HFF-Myc (cell line): ENCODE results near the gene AGAP1.
A peak's percentile ranks its signal among the peaks of the same experiment; 100 is the strongest.

Experiments
- DNase-seq: peaks from one replicate; pipeline ENCODE4 v3.0.0-alpha.2; 2011; ENCODE audit warnings: low read depth; ENCODE audit errors: extremely low read depth
- H3K4me3 ChIP-seq: replicated peaks from 2 replicates; pipeline ENCODE4 v1.5.1; 2011; ENCODE audit warnings: low read depth, mild to moderate bottlenecking, control low read depth, low read length
- TF ChIP-seq, protein P1 (sequence below): IDR thresholded peaks from 2 replicates; pipeline ENCODE4 v1.5.1; 2012; ENCODE audit warnings: mild to moderate bottlenecking, low read depth, low read length, control low read depth; ENCODE audit errors: missing control alignments

The AGAP1 gene

DNA sequence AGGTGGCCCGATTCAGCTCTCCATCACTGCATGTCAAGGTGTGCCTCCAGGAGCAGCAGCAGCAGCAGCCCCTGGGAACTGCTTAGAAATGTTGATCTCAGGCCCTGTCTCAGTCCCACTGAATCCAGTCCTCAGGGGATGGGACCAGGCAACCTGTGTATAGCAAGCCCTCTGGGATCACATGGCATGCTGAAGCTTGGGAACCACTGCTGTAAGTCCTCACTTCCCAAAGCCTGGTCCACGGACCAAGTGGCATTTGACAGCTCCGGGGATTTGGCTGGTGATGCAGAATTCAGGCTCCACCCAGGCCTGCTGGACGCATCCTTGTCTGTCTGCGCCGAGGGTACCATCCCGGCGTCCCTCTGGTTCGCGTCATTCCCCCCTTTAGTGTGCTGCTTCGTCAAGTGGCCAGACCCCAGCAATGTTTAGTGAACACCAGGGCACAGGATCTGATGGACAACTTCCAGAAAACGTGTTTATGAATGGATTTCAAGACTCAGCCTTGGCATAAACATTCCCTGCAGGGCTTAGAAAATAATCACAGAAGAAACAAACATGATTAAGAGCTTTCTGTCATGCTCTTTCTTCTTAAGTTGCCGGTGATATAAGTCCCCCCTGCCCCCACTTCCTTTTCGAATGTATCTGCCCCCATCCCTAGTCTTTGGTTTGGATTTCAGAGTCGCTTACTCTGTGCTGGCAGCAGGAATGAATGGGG lies 440.4 kb downstream of the AGAP1 start:
- TF ChIP-seq, protein P1, sequence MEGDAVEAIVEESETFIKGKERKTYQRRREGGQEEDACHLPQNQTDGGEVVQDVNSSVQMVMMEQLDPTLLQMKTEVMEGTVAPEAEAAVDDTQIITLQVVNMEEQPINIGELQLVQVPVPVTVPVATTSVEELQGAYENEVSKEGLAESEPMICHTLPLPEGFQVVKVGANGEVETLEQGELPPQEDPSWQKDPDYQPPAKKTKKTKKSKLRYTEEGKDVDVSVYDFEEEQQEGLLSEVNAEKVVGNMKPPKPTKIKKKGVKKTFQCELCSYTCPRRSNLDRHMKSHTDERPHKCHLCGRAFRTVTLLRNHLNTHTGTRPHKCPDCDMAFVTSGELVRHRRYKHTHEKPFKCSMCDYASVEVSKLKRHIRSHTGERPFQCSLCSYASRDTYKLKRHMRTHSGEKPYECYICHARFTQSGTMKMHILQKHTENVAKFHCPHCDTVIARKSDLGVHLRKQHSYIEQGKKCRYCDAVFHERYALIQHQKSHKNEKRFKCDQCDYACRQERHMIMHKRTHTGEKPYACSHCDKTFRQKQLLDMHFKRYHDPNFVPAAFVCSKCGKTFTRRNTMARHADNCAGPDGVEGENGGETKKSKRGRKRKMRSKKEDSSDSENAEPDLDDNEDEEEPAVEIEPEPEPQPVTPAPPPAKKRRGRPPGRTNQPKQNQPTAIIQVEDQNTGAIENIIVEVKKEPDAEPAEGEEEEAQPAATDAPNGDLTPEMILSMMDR = no peak
- no peak for DNase-seq
- H3K4me3 ChIP-seq = no peak overlapping the region

DNA sequence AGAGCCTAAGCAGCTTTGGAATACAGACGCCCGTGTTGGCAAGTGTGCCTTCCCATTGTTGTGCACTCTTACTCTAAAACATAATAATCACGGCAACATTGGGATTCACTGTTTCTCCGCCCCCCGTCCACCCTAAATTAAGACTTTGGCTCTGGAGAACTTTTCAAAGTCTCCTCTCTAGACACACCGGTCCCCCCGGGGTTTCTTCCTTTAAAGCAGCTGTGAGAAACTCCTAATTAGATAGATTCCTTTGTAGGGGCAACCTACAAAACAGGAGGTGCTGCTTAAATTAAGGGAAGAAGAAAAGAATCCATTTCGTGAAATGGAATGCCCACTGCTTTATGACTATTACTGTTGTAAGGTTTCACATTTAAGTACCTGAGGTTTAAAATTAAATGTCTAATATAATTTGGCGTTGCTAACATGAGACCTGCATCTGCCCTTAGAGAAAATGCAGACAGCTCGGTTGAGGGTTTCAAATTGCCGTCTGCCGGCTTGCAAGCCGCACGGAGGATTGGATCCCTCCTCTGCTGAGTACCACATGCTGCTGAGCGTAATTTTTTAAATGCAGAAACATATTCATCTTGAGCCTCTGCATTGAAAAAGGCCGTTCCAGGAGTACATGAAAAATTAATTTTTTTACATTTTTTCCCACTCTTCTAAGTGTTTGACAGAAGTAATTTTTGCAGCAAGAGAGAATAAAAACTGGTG lies 441.1 kb downstream of the AGAP1 start:
- DNase-seq = no peak
- TF ChIP-seq, protein P1 = no peak
- no peak overlapping the region for H3K4me3 ChIP-seq

DNA sequence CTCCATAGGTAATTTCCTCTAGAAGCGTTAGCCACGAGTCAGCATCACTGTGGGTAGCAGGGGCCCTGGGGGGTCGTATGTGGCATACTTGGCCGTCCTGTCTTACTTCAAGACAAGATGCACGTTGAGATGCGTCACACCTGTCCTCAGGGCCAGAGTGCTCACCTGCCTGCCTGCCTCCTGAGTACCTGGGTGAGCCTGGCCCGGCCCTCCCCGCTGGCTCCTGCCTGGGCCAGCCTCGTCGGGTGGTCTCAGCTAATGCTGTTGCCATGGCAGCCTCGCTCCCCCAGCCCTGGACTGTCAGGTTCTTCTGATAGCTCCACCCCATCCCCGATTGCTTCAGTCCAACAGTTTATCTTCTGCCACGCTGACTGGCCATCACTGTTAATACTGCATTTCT lies 441.9 kb downstream of the AGAP1 start:
- DNase-seq = no peak
- TF ChIP-seq, protein P1 = no peak
- no peak overlapping the region for H3K4me3 ChIP-seq

DNA sequence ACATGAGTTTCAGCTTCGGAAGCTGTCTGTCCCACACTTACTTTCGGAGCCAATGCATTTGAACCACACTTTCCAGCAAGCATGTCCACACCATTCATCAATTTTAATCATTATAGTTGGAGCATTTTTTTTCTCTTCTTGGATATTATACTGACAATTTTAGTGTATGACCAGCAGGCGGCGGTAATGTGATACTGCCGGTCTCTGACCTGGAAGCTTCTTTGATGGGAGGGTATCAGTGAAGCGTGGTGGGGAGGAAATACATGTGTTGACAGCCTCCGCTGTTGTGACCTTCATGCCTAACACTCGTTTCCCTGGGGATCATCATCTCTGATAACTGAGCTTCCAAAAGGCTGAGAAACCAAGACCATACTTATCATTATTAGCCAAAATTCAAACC lies 442.6 kb downstream of the AGAP1 start:
- TF ChIP-seq, protein P1 = peak; percentile 57
- no peak for DNase-seq
- no peak overlapping the region for H3K4me3 ChIP-seq

DNA sequence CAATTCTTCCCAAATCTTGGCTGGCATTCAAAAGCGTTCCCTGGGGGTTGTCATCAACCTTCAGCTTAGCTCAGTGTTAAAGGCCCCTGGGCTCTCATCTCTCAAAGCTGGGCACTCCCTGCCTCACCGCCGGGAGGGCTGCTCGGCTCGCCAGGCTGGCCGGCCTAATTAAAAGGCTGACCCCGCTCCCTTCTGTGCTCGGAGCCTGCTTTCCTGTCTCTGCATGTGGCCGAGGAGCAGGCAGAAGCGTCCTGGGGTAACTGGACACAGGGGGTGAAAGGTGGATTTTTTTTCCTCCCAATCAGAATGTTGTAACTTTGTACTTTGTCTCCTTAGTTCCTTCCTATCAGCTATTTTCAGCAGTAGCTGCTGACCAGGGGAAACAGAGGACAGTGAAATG lies 443.2 kb downstream of the AGAP1 start:
- H3K4me3 ChIP-seq = no peak overlapping the region
- TF ChIP-seq, protein P1 = no peak
- DNase-seq = no peak

DNA sequence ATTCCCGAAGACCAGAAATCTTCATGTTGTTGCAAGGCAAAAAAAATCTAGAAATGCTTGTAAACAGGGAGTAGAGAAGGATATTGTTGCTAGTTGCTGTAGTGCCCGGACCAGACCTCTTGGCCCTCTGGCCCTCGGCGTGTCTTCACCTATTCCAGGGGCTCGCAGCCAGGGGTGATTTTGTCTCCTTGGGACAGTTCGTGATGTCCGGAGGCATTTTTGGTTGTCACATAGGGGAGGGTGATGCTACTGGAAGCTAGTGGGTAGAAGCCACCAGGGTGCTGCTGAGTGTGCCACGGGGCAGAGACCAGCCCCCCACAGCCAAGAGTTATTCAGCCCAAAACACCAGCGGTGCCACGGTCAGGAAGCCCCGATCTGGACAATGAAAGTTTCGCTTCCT lies 443.7 kb downstream of the AGAP1 start:
- TF ChIP-seq, protein P1 = no peak
- DNase-seq = no peak

More for the DNA sequence above, 443.7 kb downstream of the AGAP1 start:
- no peak overlapping the region for H3K4me3 ChIP-seq
